ENCODE data around the gene POC1A. TPM values are rescaled to one million over a fixed set of nuclear protein-coding genes. Genes with fewer than 3 reads are reported as not detected.

The POC1A gene
- total and polyA plus RNA-seq, 9 donors: 3.1 to 7.5 (median 5.6) TPM

GRCh38 chr3:52061121-52061910 lies 92.9 kb downstream of the POC1A start:
- Histone ChIP-seq H3K27me3 (ENCODE audit: control insufficient read depth, insufficient read depth, low read length) (no peaks in the 10 kb centered on the region), H3K27ac (ENCODE audit: low read length) (no peak overlapping the region), H3K9me3 (replicated peaks; ENCODE audit: control insufficient read depth, low read depth, low read length) (no peaks in the 10 kb centered on the region), H3K36me3 (ENCODE audit: control insufficient read depth, insufficient read depth, low read length) (no peaks in the 10 kb centered on the region), H3K4me1 (ENCODE audit: control insufficient read depth, insufficient read depth, low read length) (peaks cover 47% of the 10 kb centered on the region), H3K4me3 (ENCODE audit: low read length) (no peak overlapping the region)
- 56% methylated on average over 3 of the region's 4 CpGs for WGBS (ENCODE audit: insufficient coverage)
- DNase-seq: no peak

- Histone ChIP-seq H3K4me1 (ENCODE audit: control insufficient read depth, insufficient read depth, low read length) (peaks cover 40% of the 10 kb centered on the region), H3K36me3 (ENCODE audit: control insufficient read depth, insufficient read depth, low read length) (peaks cover under 1% of the 10 kb centered on the region), H3K27me3 (ENCODE audit: control insufficient read depth, insufficient read depth, low read length) (no peaks in the 10 kb centered on the region), H3K9me3 (replicated peaks; ENCODE audit: control insufficient read depth, low read depth, low read length) (no peaks in the 10 kb centered on the region), H3K4me3 (ENCODE audit: low read length) (no peak overlapping the region), H3K27ac (ENCODE audit: low read length) (no peak overlapping the region)
- DNase-seq: no peak
- WGBS (ENCODE audit: insufficient coverage): 90% methylated on average over 3 of the region's 7 CpGs
Measured at GRCh38 chr3:52059781-52060180, 94.4 kb downstream of the POC1A start.

DNA sequence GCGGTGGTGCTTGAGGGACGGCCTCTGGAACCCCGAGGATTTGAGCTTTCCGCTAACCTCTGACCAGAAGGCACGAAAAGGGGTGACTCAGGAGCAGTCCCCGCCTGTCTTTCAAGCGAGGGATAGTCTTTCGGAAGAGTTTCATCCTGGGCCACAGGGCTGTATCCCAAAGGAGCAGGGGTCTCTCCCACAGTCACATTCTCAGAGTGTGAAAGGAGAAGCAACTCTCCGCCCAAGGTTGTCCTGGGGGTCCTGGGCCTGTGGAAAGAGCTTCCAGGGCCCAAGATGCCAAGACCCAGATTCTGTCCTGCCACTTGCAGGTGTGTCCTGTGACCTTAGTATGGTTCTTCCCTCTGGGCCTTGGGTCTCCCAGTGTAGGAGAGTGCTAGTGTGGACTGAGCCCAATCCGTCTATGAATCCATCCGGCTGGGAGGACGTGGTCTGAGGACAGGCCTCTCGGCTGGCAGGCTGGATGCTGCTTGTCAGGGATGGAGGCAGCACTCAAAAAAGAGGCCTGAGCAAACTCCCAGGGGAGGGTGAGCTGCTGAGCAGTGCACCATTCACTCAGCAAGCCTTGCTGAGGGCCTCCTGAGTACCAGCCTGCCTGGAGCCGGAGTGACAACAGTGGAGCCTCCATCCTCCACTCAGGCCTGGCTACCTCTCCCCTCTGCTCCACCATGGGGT lies 96.3 kb downstream of the POC1A start:
- Histone ChIP-seq H3K9me3 (replicated peaks; ENCODE audit: control insufficient read depth, low read depth, low read length) (no peaks in the 10 kb centered on the region), H3K27ac (ENCODE audit: low read length) (no peak overlapping the region), H3K27me3 (ENCODE audit: control insufficient read depth, insufficient read depth, low read length) (no peaks in the 10 kb centered on the region), H3K4me3 (ENCODE audit: low read length) (peak overlapping the region; percentile 43), H3K36me3 (ENCODE audit: control insufficient read depth, insufficient read depth, low read length) (peaks cover 19% of the 10 kb centered on the region), H3K4me1 (ENCODE audit: control insufficient read depth, insufficient read depth, low read length) (peaks cover 51% of the 10 kb centered on the region)
- WGBS (ENCODE audit: insufficient coverage): 58% methylated on average over 14 of the region's 14 CpGs
- no peak for DNase-seq

DNA sequence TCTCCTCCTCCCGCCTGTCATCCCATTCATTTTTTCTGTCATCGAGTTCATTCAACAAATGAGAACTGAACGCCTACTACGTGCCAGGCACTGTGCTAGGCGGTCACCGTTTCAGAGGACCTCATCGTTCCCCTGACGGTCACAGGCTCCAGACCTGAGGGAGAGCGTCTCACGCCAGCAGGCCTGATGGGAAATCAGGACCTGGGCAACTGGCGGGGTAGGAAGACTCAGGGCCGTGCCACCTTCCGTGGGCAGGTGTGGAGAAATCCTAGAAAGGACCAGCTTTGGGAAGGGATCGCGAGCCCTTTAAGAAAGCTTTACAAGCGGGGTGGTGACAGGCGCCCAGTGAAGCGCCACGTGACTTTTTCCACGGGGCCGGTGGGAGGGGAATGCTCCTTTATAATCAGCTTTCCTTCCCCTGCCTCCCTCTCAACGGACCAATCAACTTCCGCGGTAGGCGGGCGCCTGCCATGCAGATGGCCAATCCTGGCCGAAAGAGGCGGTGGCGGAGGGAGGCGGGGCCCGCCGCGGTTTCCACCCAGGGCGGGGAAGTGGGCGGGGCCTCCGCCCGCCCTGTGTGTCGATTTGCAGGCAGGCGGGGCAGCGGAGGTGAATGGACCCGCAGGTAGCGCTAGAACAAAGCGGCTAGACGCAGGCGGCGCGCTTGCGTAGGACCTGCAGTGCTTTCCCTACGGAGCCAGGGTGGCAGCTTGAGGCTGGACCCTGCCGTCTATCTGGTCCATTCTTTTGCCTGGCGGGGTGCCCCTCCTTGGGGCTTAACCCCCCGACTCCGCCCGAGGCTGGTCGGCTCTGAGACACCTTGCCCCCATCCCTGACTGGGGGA lies 97.0 kb downstream of the POC1A start:
- WGBS (ENCODE audit: insufficient coverage): under 1% methylated on average over 42 of the region's 55 CpGs
- Histone ChIP-seq H3K27ac (ENCODE audit: low read length) (peak overlapping the region; percentile 93), H3K9me3 (replicated peaks; ENCODE audit: control insufficient read depth, low read depth, low read length) (no peaks in the 10 kb centered on the region), H3K4me1 (ENCODE audit: control insufficient read depth, insufficient read depth, low read length) (peaks cover 51% of the 10 kb centered on the region), H3K27me3 (ENCODE audit: control insufficient read depth, insufficient read depth, low read length) (no peaks in the 10 kb centered on the region), H3K36me3 (ENCODE audit: control insufficient read depth, insufficient read depth, low read length) (peaks cover 26% of the 10 kb centered on the region), H3K4me3 (ENCODE audit: low read length) (peak overlapping the region; percentile 85)
- peak; percentile 100 for DNase-seq

- WGBS (ENCODE audit: insufficient coverage): under 1% methylated on average over 40 of the region's 51 CpGs
- H3K36me3 ChIP-seq (ENCODE audit: control insufficient read depth, insufficient read depth, low read length): peaks cover 32% of the 10 kb centered on the region
Measured at GRCh38 chr3:52056521-52056967, 97.7 kb downstream of the POC1A start, which contains the start of gene DUSP7. Gene DUSP7, minus strand, starts transcription at chr3:52056571. Its CDS starts 205 bp downstream, at chr3:52056366.

DNA sequence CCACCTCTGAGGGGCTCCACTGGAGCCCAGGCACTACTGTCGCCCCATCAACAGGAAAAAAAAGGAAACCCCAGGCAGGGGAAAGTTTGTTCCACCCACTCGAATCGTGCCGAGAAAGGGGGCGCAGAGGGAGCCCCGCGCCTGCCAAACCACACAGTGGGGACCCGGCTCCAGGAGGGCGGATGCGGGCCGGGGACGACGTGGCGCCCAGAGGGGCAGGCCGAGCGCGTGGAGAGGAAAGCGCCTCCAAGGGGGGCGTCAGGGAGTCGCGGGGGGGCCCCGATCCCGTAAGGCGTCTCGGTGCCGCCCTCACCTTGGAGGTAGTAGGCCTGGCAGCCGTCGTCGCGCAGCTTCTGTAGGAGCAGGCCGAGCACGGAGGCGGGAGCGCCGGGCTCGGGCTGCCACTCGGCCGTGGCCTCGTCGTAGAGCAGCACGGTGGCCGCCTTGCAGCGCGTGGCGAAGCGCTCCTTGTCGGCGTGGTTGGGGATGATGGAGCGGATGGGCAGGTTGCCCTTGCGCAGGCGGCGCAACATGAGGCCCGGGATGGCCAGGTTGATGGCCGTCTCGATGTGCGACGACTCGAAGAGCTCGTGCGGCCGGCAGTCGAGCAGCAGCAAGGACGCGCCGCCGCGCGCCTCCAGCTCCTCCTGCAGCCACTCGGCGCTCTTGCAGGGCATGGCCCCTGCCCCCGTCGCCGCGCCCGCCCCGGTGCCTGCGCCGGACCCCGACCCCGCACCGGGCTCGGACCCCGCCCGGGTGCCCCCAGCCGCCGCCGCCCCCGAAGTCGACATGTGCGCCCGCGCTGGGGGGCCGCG lies 98.5 kb downstream of the POC1A start:
- DNase-seq: peak; percentile 63
- Histone ChIP-seq H3K27ac (ENCODE audit: low read length) (peak overlapping the region; percentile 82), H3K9me3 (replicated peaks; ENCODE audit: control insufficient read depth, low read depth, low read length) (no peaks in the 10 kb centered on the region), H3K27me3 (ENCODE audit: control insufficient read depth, insufficient read depth, low read length) (no peaks in the 10 kb centered on the region), H3K4me3 (ENCODE audit: low read length) (peak overlapping the region; percentile 89), H3K36me3 (ENCODE audit: control insufficient read depth, insufficient read depth, low read length) (peaks cover 40% of the 10 kb centered on the region), H3K4me1 (ENCODE audit: control insufficient read depth, insufficient read depth, low read length) (peaks cover 58% of the 10 kb centered on the region)
- WGBS (ENCODE audit: insufficient coverage): under 1% methylated on average over 91 of the region's 94 CpGs

More at GRCh38 chr3:52056521-52056967, 97.7 kb downstream of the POC1A start, which contains the start of gene DUSP7:
- H3K9me3 ChIP-seq (replicated peaks; ENCODE audit: control insufficient read depth, low read depth, low read length): no peaks in the 10 kb centered on the region
- H3K27me3 ChIP-seq (ENCODE audit: control insufficient read depth, insufficient read depth, low read length): no peaks in the 10 kb centered on the region
- H3K4me3 ChIP-seq (ENCODE audit: low read length): peak within 1 kb of the TSS; percentile 89
- DNase-seq: peak; percentile 92
- peaks cover 52% of the 10 kb centered on the region for H3K4me1 ChIP-seq (ENCODE audit: control insufficient read depth, insufficient read depth, low read length)
- H3K27ac ChIP-seq (ENCODE audit: low read length): peak within 1 kb of the TSS; percentile 93

- Histone ChIP-seq H3K9me3 (replicated peaks; ENCODE audit: control insufficient read depth, low read depth, low read length) (no peaks in the 10 kb centered on the region), H3K4me1 (ENCODE audit: control insufficient read depth, insufficient read depth, low read length) (peaks cover 64% of the 10 kb centered on the region), H3K27me3 (ENCODE audit: control insufficient read depth, insufficient read depth, low read length) (no peaks in the 10 kb centered on the region), H3K4me3 (ENCODE audit: low read length) (peak overlapping the region; percentile 89), H3K36me3 (ENCODE audit: control insufficient read depth, insufficient read depth, low read length) (peaks cover 49% of the 10 kb centered on the region), H3K27ac (ENCODE audit: low read length) (peak overlapping the region; percentile 82)
- no peak for DNase-seq
- WGBS (ENCODE audit: insufficient coverage): 3% methylated on average over 15 of the region's 26 CpGs
Measured at GRCh38 chr3:52054661-52055511, 99.3 kb downstream of the POC1A start.

DNA sequence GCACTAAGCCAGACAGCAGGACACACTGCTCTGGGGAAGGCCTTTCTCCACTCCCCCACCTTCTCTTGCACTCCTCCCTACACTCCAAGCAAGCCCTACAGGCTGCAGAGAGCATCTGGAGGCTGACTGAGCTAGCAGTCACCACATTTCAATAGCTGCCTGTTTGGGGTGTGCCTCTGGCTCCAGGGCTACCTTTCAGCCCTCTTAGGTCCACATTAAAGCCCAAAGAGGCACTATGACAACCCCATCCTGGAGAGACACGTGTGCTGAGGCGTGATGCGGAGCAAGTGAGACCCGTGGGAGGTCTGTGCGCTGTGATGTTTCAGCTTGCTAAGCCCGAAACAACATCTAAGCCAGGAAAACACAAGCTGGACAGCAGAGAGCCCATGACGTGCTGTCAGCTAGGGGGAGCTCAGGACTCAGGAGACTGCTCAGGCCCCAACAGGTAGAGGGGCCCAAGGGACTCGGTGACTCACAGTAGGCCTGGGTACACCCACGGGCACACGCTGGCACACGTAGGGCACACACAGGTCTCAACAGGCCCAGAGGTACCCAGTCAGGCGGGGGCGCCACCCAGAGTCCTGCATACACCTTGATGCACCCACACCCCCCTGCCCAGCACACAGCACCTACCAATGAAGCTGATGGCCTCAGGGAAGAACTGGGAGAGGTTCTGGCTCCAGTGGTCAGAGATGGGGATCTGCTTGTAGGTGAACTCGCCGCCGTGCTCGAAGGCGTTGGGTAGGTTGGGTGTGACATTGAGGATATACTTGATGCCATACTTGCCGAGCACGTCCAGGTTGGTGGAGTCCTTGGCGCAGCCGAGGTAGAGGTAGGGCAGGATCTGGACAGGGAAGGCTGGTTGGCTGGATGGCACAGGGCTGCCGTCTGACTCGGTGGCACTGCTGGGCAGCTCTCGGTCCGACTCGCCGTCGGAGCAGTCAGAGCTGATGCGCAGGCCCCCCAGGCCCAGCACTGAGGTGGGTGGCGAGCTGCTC lies 100.6 kb downstream of the POC1A start:
- no peaks in the 10 kb centered on the region for H3K27me3 ChIP-seq (ENCODE audit: control insufficient read depth, insufficient read depth, low read length)
- peak overlapping the region; percentile 75 for H3K27ac ChIP-seq (ENCODE audit: low read length)
- peaks cover 56% of the 10 kb centered on the region for H3K36me3 ChIP-seq (ENCODE audit: control insufficient read depth, insufficient read depth, low read length)
- H3K4me1 ChIP-seq (ENCODE audit: control insufficient read depth, insufficient read depth, low read length): peaks cover 67% of the 10 kb centered on the region
- DNase-seq: peak; percentile 70
- WGBS (ENCODE audit: insufficient coverage): 51% methylated on average over 26 of the region's 31 CpGs
- H3K9me3 ChIP-seq (replicated peaks; ENCODE audit: control insufficient read depth, low read depth, low read length): no peaks in the 10 kb centered on the region
- peak overlapping the region; percentile 89 for H3K4me3 ChIP-seq (ENCODE audit: low read length)

All from muscle of leg (tissue), 11 donors.